ENCODE measurements around the gene TSPEAR.

- TF ChIP-seq CTCF (IDR thresholded peaks at IDR 0.05) = no peak
- TF ChIP-seq POLR2A (IDR thresholded peaks at IDR 0.05) = no peak
Measured at GRCh38 chr21:44552681-44553080, 158.7 kb downstream of the TSPEAR start.

Measured in prostate gland (tissue), 2 donors.